ENCODE results near the gene PPP1R15B.

The PPP1R15B gene

DNA sequence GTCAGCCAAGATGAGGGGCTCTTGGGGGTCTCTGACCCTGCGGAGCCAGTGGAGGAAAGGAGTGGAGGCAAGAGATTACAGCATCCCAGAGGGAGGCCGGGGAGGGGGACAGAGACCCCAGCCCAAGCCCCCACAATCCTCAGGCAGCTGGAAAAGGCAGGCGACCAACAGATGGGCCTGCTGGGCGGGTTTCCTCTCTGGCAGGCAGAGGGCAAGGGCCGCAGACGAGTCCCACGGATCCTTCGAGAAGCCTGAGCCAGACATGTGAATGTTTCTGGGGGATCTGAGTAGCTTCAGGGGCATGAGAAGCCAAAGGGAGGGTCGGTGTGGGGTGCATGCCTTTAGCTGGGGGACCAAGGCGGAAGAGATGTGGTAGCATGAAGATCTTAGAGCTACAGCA is 49.8 kb downstream of the PPP1R15B start:
- DNase-seq, result no peak

DNA sequence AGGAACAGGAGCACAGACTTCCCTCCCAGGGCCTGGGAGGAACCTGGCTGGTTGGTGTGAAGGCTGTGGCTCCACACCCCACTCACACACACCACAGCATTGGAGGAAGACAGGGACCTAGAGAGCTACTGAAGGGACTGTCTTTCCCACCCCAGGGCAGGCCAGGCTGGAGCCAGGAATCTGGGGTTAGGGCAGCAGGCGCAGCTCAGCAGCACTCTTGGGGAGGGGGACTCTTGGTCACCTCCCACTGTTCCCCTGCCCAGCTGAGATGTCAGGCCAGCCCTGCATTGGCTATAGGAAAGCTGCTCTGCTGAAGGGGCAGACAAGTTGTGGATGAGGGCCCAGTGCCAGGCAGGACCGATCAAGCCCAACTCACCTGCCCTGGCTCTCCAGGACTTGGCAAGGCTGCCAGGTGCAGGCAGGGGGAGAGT is 50.3 kb downstream of the PPP1R15B start:
- peak; percentile 76 for DNase-seq

DNA sequence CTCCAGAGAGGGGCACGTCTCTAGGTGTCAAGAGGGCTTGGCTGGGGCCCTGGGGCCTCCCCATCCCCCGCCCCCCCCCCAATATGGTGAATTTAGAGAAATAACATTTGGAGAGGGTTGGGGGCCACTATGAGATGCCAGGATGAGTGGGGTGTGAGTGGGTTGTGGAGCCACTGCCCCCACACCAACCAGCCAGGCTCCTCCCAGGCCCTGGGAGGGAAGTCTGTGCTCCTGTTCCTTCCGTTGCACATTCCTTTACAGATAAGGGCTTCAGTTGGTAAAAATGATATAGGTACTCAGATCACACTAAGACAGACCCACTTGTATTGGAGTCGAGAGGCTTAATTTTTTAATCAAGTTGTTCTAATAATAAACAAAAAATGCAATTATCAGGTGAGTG is 51.3 kb downstream of the PPP1R15B start:
- peak; percentile 59 for DNase-seq

DNA sequence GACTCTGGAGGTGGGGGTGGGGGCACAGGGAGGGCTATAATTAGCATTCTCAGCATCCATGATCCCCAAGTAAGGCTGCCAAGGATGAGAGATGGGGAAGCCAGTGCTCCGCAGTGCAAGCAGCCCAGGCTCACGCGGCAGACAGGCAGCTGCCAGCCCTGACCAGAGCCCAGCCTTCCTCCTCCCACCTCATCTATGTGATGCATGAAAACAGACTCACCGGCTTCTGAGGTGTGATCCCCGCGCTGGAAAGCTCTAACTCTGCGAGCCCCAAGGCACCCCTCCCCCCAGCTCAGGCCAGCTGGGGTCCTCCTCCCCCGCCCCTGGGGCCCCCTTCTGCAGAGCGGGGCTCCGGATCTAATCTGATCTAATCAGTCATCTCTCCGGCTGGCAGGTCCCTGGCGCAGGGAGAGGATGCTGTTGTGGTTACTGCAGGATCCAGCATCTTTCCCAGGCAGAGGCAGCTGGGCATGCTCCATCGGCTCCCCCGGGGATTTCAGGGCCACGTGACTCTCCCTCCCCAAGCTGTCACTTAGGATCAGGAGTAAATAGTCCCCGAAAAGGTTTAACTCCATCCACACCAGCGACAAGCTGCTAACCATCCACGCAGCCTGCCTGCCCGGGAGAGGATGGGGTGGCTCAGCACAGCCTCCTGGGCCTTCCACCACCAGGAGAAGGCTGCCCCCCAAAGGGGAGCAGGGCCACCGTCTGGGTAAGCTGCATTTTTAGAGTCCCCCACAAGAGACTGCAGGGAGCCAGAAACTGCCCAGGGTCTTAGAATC is 52.0 kb downstream of the PPP1R15B start, which contains the start of gene PLEKHA6:
TSS of gene PLEKHA6 (minus strand) at position 456 of the 782 bp plus-strand sequence. CDS start 86,202 bp downstream, outside the sequence.
- peak; percentile 61 for DNase-seq

GRCh38 chr1:204359131-204359473 is 52.5 kb downstream of the PPP1R15B start:
- DNase-seq, result no peak

DNA sequence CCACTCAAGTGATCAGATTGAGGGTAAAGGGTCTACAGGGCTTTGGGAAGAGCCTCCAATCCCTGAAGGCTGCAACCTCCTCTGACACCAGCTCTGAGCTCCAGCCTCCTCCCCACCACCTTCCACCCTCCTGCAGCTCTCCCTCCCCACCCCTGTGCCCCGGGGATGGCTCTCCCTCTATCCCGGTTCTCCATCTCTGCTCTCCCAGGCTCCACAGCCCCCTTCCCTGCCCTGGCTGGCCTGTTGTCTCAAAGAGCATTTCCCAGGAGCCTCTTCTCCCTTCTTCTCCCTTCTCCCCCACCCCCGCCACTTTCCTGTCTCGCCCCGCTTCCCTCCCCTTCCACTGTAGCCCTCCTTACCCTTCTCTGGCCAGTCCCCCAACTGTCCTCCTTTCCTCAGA is 53.0 kb downstream of the PPP1R15B start:
- DNase-seq, result no peak

DNA sequence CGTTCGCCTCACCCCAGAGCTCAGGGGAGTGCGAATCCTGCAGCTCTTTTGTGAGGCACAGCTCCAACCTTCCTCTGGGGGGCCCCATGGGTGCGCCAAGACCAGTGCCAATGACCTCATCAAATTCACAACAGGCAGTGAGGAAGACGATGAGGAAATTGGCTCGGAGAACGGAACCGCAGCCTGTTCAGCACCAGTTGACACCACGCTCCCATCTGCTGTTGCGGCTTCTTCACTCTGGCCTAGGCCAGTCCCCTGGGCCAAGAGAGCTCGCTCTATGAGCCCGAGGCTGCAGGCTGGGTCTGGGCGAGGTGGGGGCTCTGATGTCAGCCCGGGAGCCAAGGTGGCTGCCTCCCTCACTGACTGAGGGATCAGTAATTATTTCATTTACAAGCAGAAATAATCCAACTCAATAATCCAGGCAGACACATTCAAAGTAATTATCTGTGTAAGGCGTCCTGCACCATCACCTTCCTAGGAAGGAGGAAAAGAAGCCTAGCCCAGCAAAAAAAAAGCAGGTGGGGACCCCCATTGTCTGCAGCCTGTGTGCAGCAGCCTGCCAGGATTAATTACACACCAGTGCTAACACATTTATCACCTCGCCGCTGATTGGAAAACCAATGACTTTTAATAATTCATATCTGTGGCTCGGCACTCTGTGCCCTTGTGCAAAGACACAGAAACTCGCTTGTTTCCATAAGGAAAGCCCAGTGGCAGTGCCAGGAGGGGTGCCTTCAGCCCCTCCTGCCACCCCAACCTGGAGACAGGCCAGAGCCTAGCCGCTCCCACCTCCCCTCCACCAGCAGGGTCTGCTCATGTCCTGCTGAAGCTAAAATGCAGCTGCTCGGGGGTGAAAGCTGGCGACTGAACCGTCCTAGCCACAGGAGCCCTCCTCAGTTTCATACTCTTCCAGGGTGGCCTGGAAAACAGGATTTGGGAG is 53.8 kb downstream of the PPP1R15B start:
- no peak for DNase-seq

- DNase-seq, result no peak
These were observed 54.6 kb downstream of the PPP1R15B start for GRCh38 chr1:204356997-204357396.

GRCh38 chr1:204355913-204356312 is 55.7 kb downstream of the PPP1R15B start:
- DNase-seq, result no peak

DNA sequence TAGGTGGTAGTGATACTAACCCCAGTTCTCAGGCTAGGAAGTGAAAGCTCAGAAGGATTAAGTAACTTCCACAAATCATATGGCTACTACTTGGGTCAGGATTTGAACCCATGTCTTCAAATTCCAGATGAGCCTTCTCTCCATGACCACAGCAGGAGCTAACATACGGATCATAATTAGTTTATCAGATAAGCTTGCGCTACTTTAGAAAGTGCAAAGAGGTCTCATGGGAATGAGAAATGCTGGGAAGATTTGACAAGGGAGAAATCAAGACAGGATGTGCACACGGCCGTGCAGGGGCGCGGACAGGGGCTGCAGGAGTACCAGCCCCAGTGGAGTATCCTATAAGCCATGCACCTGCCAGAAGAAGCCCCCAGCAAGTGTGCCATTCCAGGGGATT is 57.0 kb downstream of the PPP1R15B start:
- DNase-seq, result no peak
